ENCODE measurements around the gene SPRR4. TPM values are rescaled to one million over a fixed set of nuclear protein-coding genes. Genes with fewer than 3 reads are reported as not detected.

SPRR4 gene, protein sequence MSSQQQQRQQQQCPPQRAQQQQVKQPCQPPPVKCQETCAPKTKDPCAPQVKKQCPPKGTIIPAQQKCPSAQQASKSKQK
- not detected in 5 replicates for total RNA-seq (2022; extraction: Qiagen RNA extraction; ENCODE audit: low read depth)

DNA sequence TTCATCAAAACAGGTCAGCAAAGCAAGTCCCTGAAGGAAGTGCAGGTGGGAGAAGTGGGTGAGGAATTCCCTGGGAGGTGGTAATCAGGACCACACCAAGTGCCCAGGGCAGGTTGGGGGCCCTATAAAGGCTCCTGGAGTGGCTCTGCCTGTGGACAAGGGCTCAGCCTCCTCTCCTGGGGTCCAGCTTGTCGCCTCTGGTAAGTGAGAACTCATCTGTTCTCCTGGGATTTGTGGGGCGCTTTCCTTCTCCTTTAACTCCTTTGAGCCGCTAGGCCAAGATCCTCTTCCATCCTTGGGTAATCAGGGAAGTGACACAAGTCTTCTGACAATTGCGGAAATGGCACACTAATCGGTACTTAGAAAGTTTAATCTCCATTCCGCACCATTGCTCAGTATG is at the start of gene SPRR4:
SPRR4 (plus strand) TSS at position 154 of the 400 bp plus-strand sequence. CDS start 1,243 bp downstream, outside the sequence.

DNA sequence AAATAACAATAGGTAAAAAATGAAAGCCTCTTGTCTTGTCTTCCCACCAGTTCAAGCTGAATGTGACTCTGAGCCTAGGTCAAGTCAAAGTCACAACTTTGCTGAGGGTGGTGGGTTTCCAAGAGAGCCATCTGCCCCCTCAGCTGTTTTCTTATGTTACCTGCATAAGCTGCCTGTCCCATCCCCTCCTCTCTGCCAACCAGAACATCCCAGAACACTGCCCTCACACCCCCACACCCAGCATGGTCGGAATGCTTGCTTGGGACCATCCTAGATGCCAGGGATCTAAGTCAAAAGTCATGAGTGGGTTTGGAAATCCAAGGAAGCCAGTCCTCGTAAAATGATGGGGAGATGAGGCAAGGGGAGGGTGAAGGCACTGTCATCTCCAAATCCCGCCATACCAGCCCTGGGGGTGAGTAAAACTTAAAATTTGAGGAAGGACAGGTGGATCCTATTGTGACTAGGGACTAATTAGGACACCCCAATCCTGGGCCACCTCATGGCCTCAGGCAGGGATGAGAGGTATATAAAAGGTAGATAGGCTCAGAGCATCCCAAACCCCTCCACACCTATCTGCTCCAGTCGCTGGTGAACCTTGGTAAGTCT is 23.7 kb upstream of the SPRR4 start, which contains the start of gene SPRR5:
SPRR5 (plus strand) TSS at position 556 of the 606 bp plus-strand sequence. CDS start 1,349 bp downstream, outside the sequence.

DNA sequence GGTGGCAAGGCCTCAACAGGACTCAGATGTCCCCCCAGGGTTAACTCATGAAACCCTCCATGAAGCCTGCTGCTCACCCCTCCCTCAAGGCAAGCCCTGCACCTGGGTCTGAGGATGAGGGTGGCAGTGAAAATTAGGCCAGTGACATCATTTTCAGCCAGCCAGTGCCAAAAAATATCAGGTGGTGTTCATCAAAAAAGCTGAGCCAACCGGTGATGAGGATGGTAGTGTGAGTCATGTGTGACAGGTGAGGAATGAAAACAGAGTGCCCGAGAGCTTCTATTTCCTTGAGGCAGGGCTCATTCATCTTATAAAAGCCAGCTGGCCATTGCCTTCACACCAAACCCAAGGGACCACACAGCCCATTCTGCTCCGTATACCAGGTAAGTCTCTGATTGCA is 13.3 kb downstream of the SPRR4 start, which contains the start of gene SPRR1A:
SPRR1A (plus strand) TSS at position 339 of the 400 bp plus-strand sequence. CDS start 1,150 bp downstream, outside the sequence.

DNA sequence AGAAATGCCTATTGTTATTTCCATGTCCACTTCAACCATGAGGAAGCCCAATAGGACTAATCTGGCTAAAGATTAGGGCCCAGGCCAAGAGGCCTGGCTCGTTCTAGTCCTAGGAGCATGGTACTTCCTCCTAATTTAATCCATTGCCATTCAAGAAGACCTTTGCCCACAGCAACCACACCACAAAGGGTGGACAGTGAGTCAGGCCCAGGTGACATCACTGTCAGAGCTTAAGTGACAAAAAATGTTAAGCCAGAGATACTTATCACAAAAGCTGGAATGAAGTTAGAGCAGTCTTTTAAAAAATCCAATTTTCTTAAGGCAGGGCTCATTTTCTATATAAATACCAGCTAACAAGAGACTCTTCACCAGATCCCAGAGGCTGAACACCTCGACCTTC is 30.9 kb downstream of the SPRR4 start, which contains the start of gene SPRR3:
SPRR3 (plus strand) TSS at position 368 of the 400 bp plus-strand sequence. CDS start 1,272 bp downstream, outside the sequence.

Other genes with a start within 250 kb of the SPRR4 start
- not detected in 5 replicates for gene KPRP, start 212.6 kb upstream of the SPRR4 start, total RNA-seq (2022; extraction: Qiagen RNA extraction; ENCODE audit: low read depth)
- gene LCE1F, start 195.5 kb upstream of the SPRR4 start, total RNA-seq (2022; extraction: Qiagen RNA extraction; ENCODE audit: low read depth): not detected in 5 replicates
- not detected in 5 replicates for gene LCE1E, start 184.4 kb upstream of the SPRR4 start, total RNA-seq (2022; extraction: Qiagen RNA extraction; ENCODE audit: low read depth)
- not detected in 5 replicates for gene LCE1D, start 173.9 kb upstream of the SPRR4 start, total RNA-seq (2022; extraction: Qiagen RNA extraction; ENCODE audit: low read depth)
- not detected in 5 replicates for gene LCE1C, start 164.0 kb upstream of the SPRR4 start, total RNA-seq (2022; extraction: Qiagen RNA extraction; ENCODE audit: low read depth)
- gene LCE1B, start 158.7 kb upstream of the SPRR4 start, total RNA-seq (2022; extraction: Qiagen RNA extraction; ENCODE audit: low read depth): not detected in 5 replicates
- not detected in 5 replicates for gene LCE1A, start 143.2 kb upstream of the SPRR4 start, total RNA-seq (2022; extraction: Qiagen RNA extraction; ENCODE audit: low read depth)
- gene LCE6A, start 127.8 kb upstream of the SPRR4 start, total RNA-seq (2022; extraction: Qiagen RNA extraction; ENCODE audit: low read depth): not detected in 5 replicates
- gene LCE7A, start 110.7 kb upstream of the SPRR4 start, total RNA-seq (2022; extraction: Qiagen RNA extraction; ENCODE audit: low read depth): not detected in 5 replicates
- gene SMCP, start 92.3 kb upstream of the SPRR4 start, total RNA-seq (2022; extraction: Qiagen RNA extraction; ENCODE audit: low read depth): not detected in 5 replicates
- 0.15 TPM in 1 of 5 replicates, not detected in the others for gene IVL, start 62.1 kb upstream of the SPRR4 start, total RNA-seq (2022; extraction: Qiagen RNA extraction; ENCODE audit: low read depth)
- gene SPRR5, start 23.4 kb upstream of the SPRR4 start, total RNA-seq (2022; extraction: Qiagen RNA extraction; ENCODE audit: low read depth): not detected in 5 replicates
- gene SPRR1A, start 13.4 kb downstream of the SPRR4 start, total RNA-seq (2022; extraction: Qiagen RNA extraction; ENCODE audit: low read depth): not detected in 5 replicates
- gene SPRR3, start 31.1 kb downstream of the SPRR4 start, total RNA-seq (2022; extraction: Qiagen RNA extraction; ENCODE audit: low read depth): not detected in 5 replicates
- gene SPRR1B, start 60.6 kb downstream of the SPRR4 start, total RNA-seq (2022; extraction: Qiagen RNA extraction; ENCODE audit: low read depth): not detected in 5 replicates
- not detected in 5 replicates for gene SPRR2D, start 70.5 kb downstream of the SPRR4 start, total RNA-seq (2022; extraction: Qiagen RNA extraction; ENCODE audit: low read depth)
- gene SPRR2A, start 86.9 kb downstream of the SPRR4 start, total RNA-seq (2022; extraction: Qiagen RNA extraction; ENCODE audit: low read depth): not detected in 5 replicates
- not detected in 5 replicates for gene SPRR2B, start 101.0 kb downstream of the SPRR4 start, total RNA-seq (2022; extraction: Qiagen RNA extraction; ENCODE audit: low read depth)
- not detected in 5 replicates for gene SPRR2E, start 123.9 kb downstream of the SPRR4 start, total RNA-seq (2022; extraction: Qiagen RNA extraction; ENCODE audit: low read depth)
- gene SPRR2F, start 142.9 kb downstream of the SPRR4 start, total RNA-seq (2022; extraction: Qiagen RNA extraction; ENCODE audit: low read depth): not detected in 5 replicates
- not detected in 5 replicates for gene SPRR2G, start 180.2 kb downstream of the SPRR4 start, total RNA-seq (2022; extraction: Qiagen RNA extraction; ENCODE audit: low read depth)
- gene LELP1, start 232.8 kb downstream of the SPRR4 start, total RNA-seq (2022; extraction: Qiagen RNA extraction; ENCODE audit: low read depth): not detected in 5 replicates
- not detected in 5 replicates for gene PRR9, start 246.9 kb downstream of the SPRR4 start, total RNA-seq (2022; extraction: Qiagen RNA extraction; ENCODE audit: low read depth)

All from A549 treated with ZK216348 at 1 μM for 4 hours (cell line).